WTC11 (cell line): ENCODE measurements around the gene SPATA3. TPM values are rescaled to one million over a fixed set of nuclear protein-coding genes. Genes with fewer than 3 reads are reported as not detected.

Experiments
- ATAC-seq: fragments of 200-7000 bp; cut with Tn5 transposase; 2 replicates; pipeline ENCODE4 v1.10.0; 2021; ENCODE audit warnings: mild to moderate bottlenecking, moderate library complexity
- CTCF ChIA-PET: fragments of 300-600 bp; sonication (Branson Sonifier 250); formaldehyde crosslinking; loops from one replicate; lab custom pipeline; 2021; ENCODE audit warnings: antibody characterized with exemption; lab: Charles Lee
- POLR2A ChIA-PET: fragments of 350-600 bp; sonication (Branson Sonifier 250); formaldehyde crosslinking; loops from one replicate; lab custom pipeline; 2021; ENCODE audit warnings: antibody characterized with exemption; lab: Charles Lee
- DNase-seq: peaks from one replicate; pipeline ENCODE4 v3.0.0; 2021; ENCODE audit warnings: low spot score
- H3K27ac Mint-ChIP-seq: 2 replicates; pipeline ENCODE4 v1.8.0; 2021; ENCODE audit warnings: mixed read lengths
- H3K27me3 Mint-ChIP-seq: 2 replicates; pipeline ENCODE4 v1.8.0; 2021; ENCODE audit warnings: low read depth, mild to moderate bottlenecking, moderate library complexity, mixed read lengths
- H3K36me3 Mint-ChIP-seq: 2 replicates; pipeline ENCODE4 v1.8.0; 2021; ENCODE audit warnings: mixed read lengths
- H3K4me1 Mint-ChIP-seq: 2 replicates; pipeline ENCODE4 v1.8.0; 2022; ENCODE audit warnings: mixed read lengths
- H3K4me3 Mint-ChIP-seq: 2 replicates; pipeline ENCODE4 v1.8.0; 2021; ENCODE audit warnings: mild to moderate bottlenecking, moderate library complexity, mixed read lengths
- H3K9me3 Mint-ChIP-seq: 2 replicates; pipeline ENCODE4 v1.8.0; 2021; ENCODE audit warnings: mixed read lengths
- AFF4 ChIP-seq: sonication (generic); formaldehyde crosslinking; IDR thresholded peaks from 2 replicates; pipeline ENCODE4 v1.8.1; 2023; ENCODE audit warnings: mild to moderate bottlenecking, missing genetic modification reagents, borderline replicate concordance
- ESRRA ChIP-seq: sonication (generic); formaldehyde crosslinking; IDR thresholded peaks from 2 replicates; pipeline ENCODE4 v1.8.1; 2022; ENCODE audit warnings: mild to moderate bottlenecking, missing genetic modification reagents, borderline replicate concordance
- FOXJ3 ChIP-seq: sonication (generic); formaldehyde crosslinking; IDR thresholded peaks from 2 replicates; pipeline ENCODE4 v1.9.0; 2021; ENCODE audit warnings: missing genetic modification reagents, mild to moderate bottlenecking, borderline replicate concordance
- NFE2L1 ChIP-seq: sonication (generic); formaldehyde crosslinking; IDR thresholded peaks from 2 replicates; pipeline ENCODE4 v1.8.1; 2023; ENCODE audit warnings: missing genetic modification reagents
- PRDM15 ChIP-seq: sonication (generic); formaldehyde crosslinking; IDR thresholded peaks from 2 replicates; pipeline ENCODE4 v1.8.0; 2022; ENCODE audit warnings: missing genetic modification reagents
- RORB ChIP-seq: fragments of 250-450 bp; sonication (Bioruptor Pico); IDR thresholded peaks from 2 replicates; pipeline ENCODE4 v1.9.0; 2021; ENCODE audit warnings: mild to moderate bottlenecking
- ZMAT4 ChIP-seq: fragments of 250-450 bp; sonication (Bioruptor Pico); IDR thresholded peaks from 2 replicates; pipeline ENCODE4 v1.9.0; 2021; ENCODE audit warnings: mild to moderate bottlenecking
- ZNF396 ChIP-seq: fragments of 250-450 bp; sonication (Bioruptor Pico); IDR thresholded peaks from 2 replicates; pipeline ENCODE4 v1.8.0; 2021; ENCODE audit warnings: mild to moderate bottlenecking, moderate library complexity, borderline replicate concordance
- total RNA-seq: library from RNA; stranded (reverse); gene quantifications from 3 replicates; pipeline ENCODE4 v1.2.3, GENCODE V29; 2021
- TF ChIP-seq, protein P1 (sequence below): sonication (generic); formaldehyde crosslinking; IDR thresholded peaks from 2 replicates; pipeline ENCODE4 v1.8.1; 2023; ENCODE audit warnings: mild to moderate bottlenecking, missing genetic modification reagents, moderate library complexity
- TF ChIP-seq, protein P2 (sequence below): sonication (generic); formaldehyde crosslinking; IDR thresholded peaks from 2 replicates; pipeline ENCODE4 v1.8.0; 2022; ENCODE audit warnings: mild to moderate bottlenecking, missing genetic modification reagents

The SPATA3 gene
- total RNA-seq, 1 experiment from 2014 or later, result not detected

GRCh38 chr2:230990899-230991150 lies 5.1 kb upstream of the SPATA3 start (continued):
- TF ChIP-seq, protein P1, sequence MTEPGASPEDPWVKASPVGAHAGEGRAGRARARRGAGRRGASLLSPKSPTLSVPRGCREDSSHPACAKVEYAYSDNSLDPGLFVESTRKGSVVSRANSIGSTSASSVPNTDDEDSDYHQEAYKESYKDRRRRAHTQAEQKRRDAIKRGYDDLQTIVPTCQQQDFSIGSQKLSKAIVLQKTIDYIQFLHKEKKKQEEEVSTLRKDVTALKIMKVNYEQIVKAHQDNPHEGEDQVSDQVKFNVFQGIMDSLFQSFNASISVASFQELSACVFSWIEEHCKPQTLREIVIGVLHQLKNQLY (CRISPR knock-in tag), result no peak
- no peak for TF ChIP-seq PRDM15 (CRISPR knock-in tag)

GRCh38 chr2:230991598-230991997 lies 4.3 kb upstream of the SPATA3 start:
- Mint-ChIP-seq H3K27me3 (no peaks in the 10 kb centered on the region), H3K4me3 (no peak overlapping the region), H3K27ac (no peak overlapping the region), H3K4me1 (peaks cover 4% of the 10 kb centered on the region), H3K9me3 (peaks cover under 1% of the 10 kb centered on the region), H3K36me3 (no peaks in the 10 kb centered on the region)
- ATAC-seq (no peak), DNase-seq (no peak)
- no peak for TF ChIP-seq AFF4
- no peak for TF ChIP-seq ZMAT4
- CTCF ChIA-PET, result interaction anchor here (0.8 to 1.7 kb wide), 5 partner anchors 8 to 167 kb away, joined by 4 to 6 read pairs (median 5); partner anchors contain the start of gene GPR55
- POLR2A ChIA-PET, result interaction anchor here (0.6 to 0.7 kb wide), 2 partner anchors 93 to 127 kb away, joined by 3 read pairs; partner anchors contain the start of gene ITM2C

- H3K4me1 Mint-ChIP-seq, result peaks cover 8% of the 10 kb centered on the region; the same call in 1 of the 2 replicates
- TF ChIP-seq, protein P2, sequence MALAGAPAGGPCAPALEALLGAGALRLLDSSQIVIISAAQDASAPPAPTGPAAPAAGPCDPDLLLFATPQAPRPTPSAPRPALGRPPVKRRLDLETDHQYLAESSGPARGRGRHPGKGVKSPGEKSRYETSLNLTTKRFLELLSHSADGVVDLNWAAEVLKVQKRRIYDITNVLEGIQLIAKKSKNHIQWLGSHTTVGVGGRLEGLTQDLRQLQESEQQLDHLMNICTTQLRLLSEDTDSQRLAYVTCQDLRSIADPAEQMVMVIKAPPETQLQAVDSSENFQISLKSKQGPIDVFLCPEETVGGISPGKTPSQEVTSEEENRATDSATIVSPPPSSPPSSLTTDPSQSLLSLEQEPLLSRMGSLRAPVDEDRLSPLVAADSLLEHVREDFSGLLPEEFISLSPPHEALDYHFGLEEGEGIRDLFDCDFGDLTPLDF, result no peak
- TF ChIP-seq RORB (CRISPR knock-in tag) (no peak), ZNF396 (CRISPR knock-in tag) (no peak), FOXJ3 (CRISPR knock-in tag) (no peak)
- DNase-seq (no peak), ATAC-seq (no peak)
- ChIA-PET CTCF (interaction anchor here (1.0 to 2.3 kb wide), 2 partner anchors 60 to 72 kb away, joined by 3 to 5 read pairs; partner anchors contain the start of gene PSMD1), POLR2A (no interaction called here)
- H3K4me3 Mint-ChIP-seq, result no peak overlapping the region
- no peak overlapping the region for H3K27ac Mint-ChIP-seq
- H3K27me3 Mint-ChIP-seq, result peaks cover 10% of the 10 kb centered on the region
- H3K36me3 Mint-ChIP-seq, result no peaks in the 10 kb centered on the region
- H3K9me3 Mint-ChIP-seq, result peaks cover 16% of the 10 kb centered on the region
Observed at GRCh38 chr2:230996661-230997060, 740 bp downstream of the SPATA3 start.

- no peak overlapping the region for H3K4me3 Mint-ChIP-seq
- CTCF ChIA-PET, result interaction anchor here (1.2 to 2.3 kb wide), 5 partner anchors 13 to 175 kb away, joined by 5 to 22 read pairs (median 10); partner anchors contain the start of gene PSMD1
- H3K27ac Mint-ChIP-seq, result no peak overlapping the region
- no peak for DNase-seq
- no peaks in the 10 kb centered on the region for H3K36me3 Mint-ChIP-seq
- H3K4me1 Mint-ChIP-seq, result peaks cover 8% of the 10 kb centered on the region; the same call in 1 of the 2 replicates
- TF ChIP-seq NFE2L1 (no peak), ESRRA (CRISPR knock-in tag) (no peak), RORB (CRISPR knock-in tag) (no peak)
- TF ChIP-seq, all 79 proteins: peak for 0
- POLR2A ChIA-PET, result no interaction called here
- H3K9me3 Mint-ChIP-seq, result peaks cover 19% of the 10 kb centered on the region
- no peak for ATAC-seq
- H3K27me3 Mint-ChIP-seq, result peaks cover 15% of the 10 kb centered on the region
Observed at GRCh38 chr2:230998882-230999281, 3.0 kb downstream of the SPATA3 start.
